PFSK-1 (cell line): ENCODE measurements around the gene FAM163B.

Experiments
- FOXP2 ChIP-seq: optimal IDR thresholded peaks from 2 replicates; pipeline ENCODE3; 2011; ENCODE audit warnings: borderline replicate concordance, control low read depth, inconsistent platforms; ENCODE audit not compliant: insufficient read depth; ENCODE audit errors: extremely low read length, extremely low read depth
- POLR2AphosphoS5 ChIP-seq: IDR thresholded peaks from 2 replicates; pipeline ENCODE4 v1.6.1; 2012; ENCODE audit warnings: low read depth, mild to moderate bottlenecking, control low read depth, low read length, moderate library complexity
- SIN3A ChIP-seq: IDR thresholded peaks from 2 replicates; pipeline ENCODE4 v1.6.1; 2012; ENCODE audit warnings: mild to moderate bottlenecking, low read length, moderate library complexity, borderline replicate concordance; ENCODE audit not compliant: insufficient read depth
- TAF1 ChIP-seq: IDR thresholded peaks from 2 replicates; pipeline ENCODE4 v1.6.1; 2012; ENCODE audit warnings: low read length, control low read depth, borderline replicate concordance; ENCODE audit not compliant: insufficient read depth
- TF ChIP-seq, protein P1 (sequence below), 2 experiments: IDR thresholded peaks; 2 replicates each; pipeline versions ENCODE4 v1.6.1 to v1.8.0; 2011 to 2012; ENCODE audit warnings: low read depth in 2 of 2, low read length in 2 of 2, control low read depth in 1 of 2, inconsistent platforms in 1 of 2, mild to moderate bottlenecking in 1 of 2, moderate library complexity in 1 of 2; ENCODE audit not compliant: insufficient read depth in 1 of 2

The FAM163B gene

DNA sequence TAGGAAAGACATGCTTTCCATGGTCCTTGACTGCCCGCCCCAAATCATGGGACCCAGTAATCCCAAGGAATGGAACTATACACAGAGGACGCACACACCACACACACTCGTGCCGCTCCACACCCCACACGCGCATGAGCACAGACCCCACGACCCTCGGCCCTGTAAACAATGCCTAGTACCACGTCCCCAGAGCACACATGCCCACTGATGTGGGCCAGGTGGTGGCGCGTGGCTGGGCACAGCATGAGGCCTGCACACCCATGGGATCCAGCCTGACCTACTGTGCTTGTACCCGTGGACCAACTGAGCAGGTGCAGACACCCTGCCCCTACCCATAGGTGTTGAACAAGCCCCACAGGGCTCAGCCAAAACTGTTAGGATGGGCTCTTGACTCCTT, 27.7 kb upstream of the FAM163B start:
- TF ChIP-seq, protein P1, sequence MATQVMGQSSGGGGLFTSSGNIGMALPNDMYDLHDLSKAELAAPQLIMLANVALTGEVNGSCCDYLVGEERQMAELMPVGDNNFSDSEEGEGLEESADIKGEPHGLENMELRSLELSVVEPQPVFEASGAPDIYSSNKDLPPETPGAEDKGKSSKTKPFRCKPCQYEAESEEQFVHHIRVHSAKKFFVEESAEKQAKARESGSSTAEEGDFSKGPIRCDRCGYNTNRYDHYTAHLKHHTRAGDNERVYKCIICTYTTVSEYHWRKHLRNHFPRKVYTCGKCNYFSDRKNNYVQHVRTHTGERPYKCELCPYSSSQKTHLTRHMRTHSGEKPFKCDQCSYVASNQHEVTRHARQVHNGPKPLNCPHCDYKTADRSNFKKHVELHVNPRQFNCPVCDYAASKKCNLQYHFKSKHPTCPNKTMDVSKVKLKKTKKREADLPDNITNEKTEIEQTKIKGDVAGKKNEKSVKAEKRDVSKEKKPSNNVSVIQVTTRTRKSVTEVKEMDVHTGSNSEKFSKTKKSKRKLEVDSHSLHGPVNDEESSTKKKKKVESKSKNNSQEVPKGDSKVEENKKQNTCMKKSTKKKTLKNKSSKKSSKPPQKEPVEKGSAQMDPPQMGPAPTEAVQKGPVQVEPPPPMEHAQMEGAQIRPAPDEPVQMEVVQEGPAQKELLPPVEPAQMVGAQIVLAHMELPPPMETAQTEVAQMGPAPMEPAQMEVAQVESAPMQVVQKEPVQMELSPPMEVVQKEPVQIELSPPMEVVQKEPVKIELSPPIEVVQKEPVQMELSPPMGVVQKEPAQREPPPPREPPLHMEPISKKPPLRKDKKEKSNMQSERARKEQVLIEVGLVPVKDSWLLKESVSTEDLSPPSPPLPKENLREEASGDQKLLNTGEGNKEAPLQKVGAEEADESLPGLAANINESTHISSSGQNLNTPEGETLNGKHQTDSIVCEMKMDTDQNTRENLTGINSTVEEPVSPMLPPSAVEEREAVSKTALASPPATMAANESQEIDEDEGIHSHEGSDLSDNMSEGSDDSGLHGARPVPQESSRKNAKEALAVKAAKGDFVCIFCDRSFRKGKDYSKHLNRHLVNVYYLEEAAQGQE (IDR thresholded peaks at IDR 0.05; ENCODE audit: insufficient read depth in 1 of 2, low read depth in 2 of 2, low read length in 2 of 2), result no peak
- no peak for TF ChIP-seq TAF1
- no peak for TF ChIP-seq POLR2AphosphoS5
- TF ChIP-seq SIN3A, result no peak
- TF ChIP-seq FOXP2, result no peak

DNA sequence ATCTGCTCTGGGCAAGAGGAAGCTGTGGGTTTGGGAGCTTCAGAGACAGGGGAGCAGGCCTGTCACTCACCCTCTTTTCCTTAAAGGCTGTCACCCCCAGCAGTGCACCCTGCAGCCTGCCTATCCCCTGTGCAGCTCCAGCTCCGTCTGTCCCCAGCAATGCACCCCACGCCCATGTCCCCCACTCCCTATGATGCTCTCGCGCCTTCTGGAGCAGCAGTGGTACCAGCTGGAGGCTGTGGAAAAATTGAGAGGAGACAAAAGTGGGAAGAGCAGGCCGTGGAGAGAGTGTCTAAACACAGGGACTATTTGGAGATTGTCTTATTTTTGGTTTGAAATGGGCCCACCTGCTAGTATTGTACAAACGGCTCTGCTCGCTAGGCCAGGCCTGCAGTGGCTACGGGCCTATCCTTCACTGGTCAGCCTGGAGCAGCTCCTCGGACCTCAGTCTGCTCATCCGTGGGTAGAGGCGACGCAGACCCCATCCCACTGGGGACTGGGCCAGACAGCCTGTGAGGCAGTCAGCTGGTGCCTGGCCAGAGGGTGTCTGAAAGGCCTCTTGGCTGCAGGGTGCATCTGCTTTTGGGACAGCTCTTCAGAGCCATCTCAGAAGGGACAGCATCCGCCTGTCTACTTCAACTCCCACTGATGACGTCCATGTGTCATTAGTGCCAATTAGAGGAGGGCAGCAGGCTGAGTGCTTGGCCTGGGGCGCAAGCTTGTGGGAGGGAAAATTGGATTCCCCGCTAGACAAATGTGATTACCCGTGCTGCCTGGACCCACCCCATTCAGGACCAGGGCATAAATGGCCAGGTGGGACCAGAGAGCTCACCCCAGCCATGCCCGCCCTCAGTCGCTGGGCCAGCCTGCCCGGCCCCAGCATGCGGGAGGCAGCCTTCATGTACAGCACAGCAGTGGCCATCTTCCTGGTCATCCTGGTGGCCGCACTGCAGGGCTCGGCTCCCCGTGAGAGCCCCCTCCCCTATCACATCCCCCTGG, 26.6 kb upstream of the FAM163B start, which contains the start of gene DBH:
Gene DBH (plus strand): TSS at position 831 of the 999 bp plus-strand sequence. CDS start 9 bp downstream, at position 840.
- TF ChIP-seq SIN3A (no peak), TAF1 (no peak), POLR2AphosphoS5 (no peak), FOXP2 (no peak)
- TF ChIP-seq, protein P1 (IDR thresholded peaks at IDR 0.05; ENCODE audit: insufficient read depth in 1 of 2, low read depth in 2 of 2, low read length in 2 of 2), result no peak

DNA sequence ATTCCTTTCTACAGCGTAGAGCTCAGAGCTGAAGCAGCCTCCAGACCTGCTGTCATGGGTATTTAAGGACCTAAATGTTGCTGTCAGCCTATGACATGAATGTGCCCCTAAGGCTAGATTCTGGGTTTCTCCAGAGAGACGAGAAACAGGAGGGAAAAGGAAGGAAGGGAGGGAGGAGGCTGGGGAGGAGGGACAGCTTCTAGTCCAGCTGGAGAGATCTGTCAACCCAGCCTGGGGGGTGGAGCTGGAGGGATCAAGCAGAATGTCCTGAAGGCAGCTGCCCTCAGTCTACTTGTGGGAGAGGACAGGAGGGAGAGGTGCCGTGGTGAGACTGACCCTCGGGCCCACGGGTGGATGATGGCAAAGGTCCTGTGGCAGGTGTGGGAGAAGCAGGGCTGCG, 25.9 kb upstream of the FAM163B start:
- TF ChIP-seq POLR2AphosphoS5 (no peak), FOXP2 (no peak), TAF1 (no peak), SIN3A (no peak)
- TF ChIP-seq, protein P1 (IDR thresholded peaks at IDR 0.05; ENCODE audit: insufficient read depth in 1 of 2, low read depth in 2 of 2, low read length in 2 of 2), result no peak

DNA sequence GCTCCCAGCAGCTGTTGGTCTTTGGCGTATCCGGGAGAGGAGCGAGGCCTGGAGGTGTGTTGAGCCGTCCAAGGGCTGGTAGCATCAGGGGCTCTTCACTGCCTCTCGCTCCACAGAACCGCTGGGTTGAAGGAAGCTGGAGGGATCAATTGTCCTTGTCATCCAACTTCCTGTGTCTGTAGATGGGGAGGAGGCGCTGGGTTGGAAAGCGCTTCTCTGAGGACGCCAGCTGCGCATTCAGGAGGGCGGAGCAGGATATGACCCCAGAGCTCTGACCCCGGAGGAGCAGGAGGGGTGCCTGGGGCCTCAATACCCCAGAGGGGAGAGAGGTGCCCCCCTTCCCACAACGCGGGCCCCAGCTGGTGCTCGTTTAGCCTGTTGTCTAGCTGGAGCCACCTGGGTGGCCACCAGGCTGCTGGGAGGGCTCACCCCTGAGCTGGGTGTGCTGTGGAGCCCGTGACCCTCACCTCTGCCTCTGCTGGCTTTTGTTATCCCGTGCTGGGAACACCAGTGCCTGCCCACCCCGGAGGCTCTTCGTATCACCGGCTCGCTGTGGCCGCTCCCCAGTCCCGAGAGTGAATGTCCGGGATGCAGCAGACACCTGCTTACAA, 25.0 kb upstream of the FAM163B start:
- TF ChIP-seq POLR2AphosphoS5 (no peak), TAF1 (no peak), SIN3A (no peak), FOXP2 (no peak)
- TF ChIP-seq, protein P1 (IDR thresholded peaks at IDR 0.05; ENCODE audit: insufficient read depth in 1 of 2, low read depth in 2 of 2, low read length in 2 of 2), result no peak
